ENCODE data around the gene CA10. TPM values are rescaled to one million over a fixed set of nuclear protein-coding genes. Genes with fewer than 3 reads are reported as not detected.

Gene CA10
- total RNA-seq, 1 experiment from 2014 or later: 0.46 TPM

GRCh38 chr17:51767287-51767686, 391.2 kb downstream of the CA10 start:
- H3K27ac ChIP-seq (ENCODE audit: insufficient read length, low read depth, low read length): no peak overlapping the region
- H3K9me3 Mint-ChIP-seq: peaks cover 3% of the 10 kb centered on the region in 2 experiments; a peak in 2 of 5 replicates
- H3K18ac ChIP-seq (ENCODE audit: insufficient read length, low read depth, low read length): no peak overlapping the region
- H2BK120ac ChIP-seq (ENCODE audit: low read depth, low read length, poor library complexity, severe bottlenecking): no peak overlapping the region
- no peak overlapping the region for H2AFZ ChIP-seq (ENCODE audit: low read length)
- no peaks in the 10 kb centered on the region for H3K79me1 ChIP-seq (ENCODE audit: insufficient read depth, low read depth, low read length, poor library complexity, severe bottlenecking)
- no peak overlapping the region for H3K14ac ChIP-seq (ENCODE audit: insufficient read depth, low read length)
- no peak overlapping the region for H2BK12ac ChIP-seq (ENCODE audit: insufficient read length, low read depth, low read length)
- no peak overlapping the region for H2AK5ac ChIP-seq (ENCODE audit: insufficient read length, low read length)
- no peaks in the 10 kb centered on the region for H3K23me2 ChIP-seq (ENCODE audit: insufficient read length, low read depth, low read length, poor library complexity, severe bottlenecking)
- no peak overlapping the region for H3K23ac ChIP-seq (ENCODE audit: insufficient read length, low read depth, low read length)
- no peak for TF ChIP-seq CTCF (conservative IDR thresholded peaks at IDR 0.05)
- H2BK20ac ChIP-seq (ENCODE audit: low read depth, low read length, poor library complexity, severe bottlenecking): no peak overlapping the region
- no peak overlapping the region for H3K9ac ChIP-seq (ENCODE audit: extremely low read depth, insufficient read length, low read length)
- no peak overlapping the region for H4K8ac ChIP-seq (replicated peaks; ENCODE audit: insufficient read length, low read depth, low read length)
- no peaks in the 10 kb centered on the region for H3K27me3 Mint-ChIP-seq (ENCODE audit: low read depth)
- peaks cover 0 to 6% (median 0%) of the 10 kb centered on the region in 3 experiments; a peak in 2 of 7 replicates for H3K36me3 Mint-ChIP-seq (ENCODE audit: insufficient read depth in 1 of 3, low read depth in 3 of 3)
- no peak overlapping the region for H4K5ac ChIP-seq (ENCODE audit: insufficient read length, low read depth, low read length)
- no peak overlapping the region for H4K91ac ChIP-seq (ENCODE audit: insufficient read length, low read depth, low read length)
- H2BK5ac ChIP-seq (ENCODE audit: insufficient read length, low read length): no peak overlapping the region
- WGBS (ENCODE audit: extremely low coverage, insufficient read length, low lambda C conversion rate): no CpG with 5 or more reads among the region's 1 CpG
- no peak overlapping the region for H3K4me2 ChIP-seq (ENCODE audit: insufficient read depth, insufficient read length, low read length)
- H3K9me3 ChIP-seq (ENCODE audit: control insufficient read depth, low read depth, low read length): no peaks in the 10 kb centered on the region
- no peak overlapping the region for H3K27ac Mint-ChIP-seq
- H3T11ph ChIP-seq (ENCODE audit: low read length): no peak overlapping the region
- DNase-seq: no peak
- no peak overlapping the region for H3K56ac ChIP-seq (ENCODE audit: insufficient read length, low read depth, low read length)
- H3K4me1 ChIP-seq (ENCODE audit: insufficient read depth, low read length): no peaks in the 10 kb centered on the region
- H3K4ac ChIP-seq (ENCODE audit: low read depth, low read length): no peak overlapping the region
- peaks cover 2 to 3% of the 10 kb centered on the region in 2 experiments; a peak in 3 of 4 replicates for H3K4me1 Mint-ChIP-seq
- no peak overlapping the region for H2BK15ac ChIP-seq (ENCODE audit: low read depth, low read length)
- H3K79me2 ChIP-seq (ENCODE audit: insufficient read depth, low read length): no peaks in the 10 kb centered on the region
- H4K20me1 ChIP-seq (ENCODE audit: control insufficient read depth, insufficient read depth, insufficient read length): no peaks in the 10 kb centered on the region
- no peak overlapping the region for H3K4me3 Mint-ChIP-seq
- H3K27me3 ChIP-seq (ENCODE audit: insufficient read depth, low read length): no peaks in the 10 kb centered on the region

All from H9 (cell line).